Calu3 (cell line): ENCODE results near the gene ILK. TPM values are rescaled to one million over a fixed set of nuclear protein-coding genes. Genes with fewer than 3 reads are reported as not detected.

ENCODE experiments used
- BruUV-seq: library from RNA; stranded (reverse); fragments of 400-500 nt; replicated peaks from 2 replicates; lab custom pipeline; 2021; lab: Mats Ljungman, UMichigan
- CTCF ChIA-PET: fragments of 300-600 bp; sonication (Branson Sonifier 250); formaldehyde crosslinking; loops from one replicate; lab custom pipeline; 2022; ENCODE audit warnings: antibody characterized with exemption; lab: Charles Lee
- DNase-seq: peaks from one replicate; pipeline ENCODE4 v3.0.0; 2022
- H3K27ac Mint-ChIP-seq: one replicate; pipeline ENCODE4 v1.8.0; 2022; ENCODE audit warnings: mixed read lengths; ENCODE audit not compliant: unreplicated experiment
- H3K27me3 Mint-ChIP-seq: one replicate; pipeline ENCODE4 v1.8.0; 2022; ENCODE audit warnings: mixed read lengths; ENCODE audit not compliant: unreplicated experiment
- H3K36me3 Mint-ChIP-seq: one replicate; pipeline ENCODE4 v1.8.0; 2022; ENCODE audit warnings: mild to moderate bottlenecking, moderate library complexity, mixed read lengths; ENCODE audit not compliant: insufficient read depth, unreplicated experiment
- H3K4me1 Mint-ChIP-seq: one replicate; pipeline ENCODE4 v1.8.0; 2022; ENCODE audit warnings: mild to moderate bottlenecking, low read depth, mixed read lengths; ENCODE audit not compliant: unreplicated experiment
- H3K4me3 Mint-ChIP-seq: one replicate; pipeline ENCODE4 v1.8.0; 2022; ENCODE audit warnings: mild to moderate bottlenecking, low read depth, moderate library complexity, mixed read lengths; ENCODE audit not compliant: unreplicated experiment
- H3K9me3 Mint-ChIP-seq: one replicate; pipeline ENCODE4 v1.8.0; 2022; ENCODE audit warnings: low read depth, mixed read lengths; ENCODE audit not compliant: unreplicated experiment
- CTCF ChIP-seq: fragments of 200-600 bp; IDR thresholded peaks from one replicate; pipeline ENCODE4 v1.8.0; 2022; ENCODE audit warnings: antibody characterized with exemption; ENCODE audit not compliant: unreplicated experiment
- intact Hi-C: fragments of 100-400 bp; cut with micrococcal nuclease; formaldehyde crosslinking; loops from one replicate; pipeline ENCODE4 v1.10.0; 2022; ENCODE audit not compliant: unreplicated experiment
- total RNA-seq: library from RNA; stranded (reverse); gene quantifications from 2 replicates; pipeline ENCODE4 v1.2.3, GENCODE V29; 2022

The ILK gene
- total RNA-seq, 1 experiment from 2014 or later = 85.7 TPM

- no peak overlapping the region for H3K4me3 Mint-ChIP-seq
- CTCF ChIA-PET = no interaction called here
- BruUV-seq = no TSS peak
Measured at GRCh38 chr11:6631361-6631890, 27.9 kb downstream of the ILK start.

GRCh38 chr11:6632116-6633073, 28.8 kb downstream of the ILK start:
- TF ChIP-seq CTCF = no peak
- H3K4me3 Mint-ChIP-seq = no peak overlapping the region
- no peaks in the 10 kb centered on the region for H3K4me1 Mint-ChIP-seq
- DNase-seq = no peak
- H3K9me3 Mint-ChIP-seq = no peaks in the 10 kb centered on the region
- intact Hi-C loops = no loop called here
- H3K36me3 Mint-ChIP-seq = peaks cover 5% of the 10 kb centered on the region
- peaks cover 23% of the 10 kb centered on the region for H3K27me3 Mint-ChIP-seq
- CTCF ChIA-PET = no interaction called here
- no TSS peak for BruUV-seq
- H3K27ac Mint-ChIP-seq = no peak overlapping the region

More at GRCh38 chr11:6631361-6631890, 27.9 kb downstream of the ILK start:
- no peaks in the 10 kb centered on the region for H3K9me3 Mint-ChIP-seq
- no peak for DNase-seq
- intact Hi-C loops = no loop called here
- no peaks in the 10 kb centered on the region for H3K4me1 Mint-ChIP-seq
- no peak for TF ChIP-seq CTCF
- H3K27me3 Mint-ChIP-seq = peaks cover 32% of the 10 kb centered on the region
- peaks cover 5% of the 10 kb centered on the region for H3K36me3 Mint-ChIP-seq
- H3K27ac Mint-ChIP-seq = no peak overlapping the region

GRCh38 chr11:6633422-6634408, 30.1 kb downstream of the ILK start:
- peaks cover 10% of the 10 kb centered on the region for H3K27me3 Mint-ChIP-seq
- H3K4me1 Mint-ChIP-seq = no peaks in the 10 kb centered on the region
- no peak overlapping the region for H3K27ac Mint-ChIP-seq
- no peaks in the 10 kb centered on the region for H3K9me3 Mint-ChIP-seq
- no peak overlapping the region for H3K4me3 Mint-ChIP-seq
- H3K36me3 Mint-ChIP-seq = peaks cover 5% of the 10 kb centered on the region
- DNase-seq = no peak
- no TSS peak for BruUV-seq
- no peak for TF ChIP-seq CTCF
- intact Hi-C loops = no loop called here
- CTCF ChIA-PET = interaction anchor here (0.6 to 1.7 kb wide), 2 partner anchors 15 to 180 kb away, joined by 4 to 5 read pairs; partner anchors contain the start of gene TPP1

GRCh38 chr11:6634534-6634933, 31.0 kb downstream of the ILK start:
- Mint-ChIP-seq H3K27me3 (peaks cover 8% of the 10 kb centered on the region), H3K9me3 (no peaks in the 10 kb centered on the region), H3K4me3 (no peak overlapping the region), H3K4me1 (no peaks in the 10 kb centered on the region), H3K36me3 (peaks cover 5% of the 10 kb centered on the region), H3K27ac (no peak overlapping the region)
- TF ChIP-seq CTCF = no peak
- CTCF ChIA-PET = interaction anchor here (1.7 kb wide), 1 partner anchor 15 kb away, joined by 4 read pairs; the partner anchor contains the start of gene TPP1
- intact Hi-C loops = no loop called here
- BruUV-seq = no TSS peak
- no peak for DNase-seq
